Body of pancreas (tissue), 2 donors: Measurements from ENCODE around the gene CANX. TPM values are rescaled to one million over a fixed set of nuclear protein-coding genes. Genes with fewer than 3 reads are reported as not detected.

Experiments
- total RNA-seq, 2 donors: library from RNA; depleted of rRNA; stranded (reverse); fragments of >200 nt; gene quantifications; one replicate each; pipeline ENCODE4 v1.1.0, GENCODE V29; 2016

Gene CANX
- total RNA-seq, 2 donors from 2014 or later: 262 to 401 TPM

Other genes starting within 250 kb of the CANX start
- 10 to 100 TPM; 26.2 to 38.2 TPM for gene RUFY1, start 148.4 kb upstream of the CANX start, total RNA-seq
- 100 to 1,000 TPM; 335 to 732 TPM for gene HNRNPH1, start 75.3 kb upstream of the CANX start, total RNA-seq
- gene CBY3, start 17.9 kb upstream of the CANX start, total RNA-seq: not detected
- 10 to 100 TPM; 18.1 to 18.2 TPM for gene MAML1, start 33.9 kb downstream of the CANX start, total RNA-seq
- gene LTC4S, start 95.0 kb downstream of the CANX start, total RNA-seq: 10 to 100 TPM; 10.6 to 16.2 TPM
- gene MGAT4B, start 107.9 kb downstream of the CANX start, total RNA-seq: 10 to 100 TPM; 89.0 to 90.0 TPM
- gene SQSTM1, start 121.9 kb downstream of the CANX start, total RNA-seq: 100 to 1,000 TPM; 249 to 606 TPM
- 10 to 100 TPM; 23.4 to 34.8 TPM for gene MRNIP, start 159.8 kb downstream of the CANX start, total RNA-seq
- gene TBC1D9B, start 208.9 kb downstream of the CANX start, total RNA-seq: 100 to 1,000 TPM in 1 of 2 donors, 10 to 100 TPM in 1; 69.8 to 121 TPM